Progenitor cell of endocrine pancreas (in vitro differentiated cells): ENCODE results near the gene TH. TPM values are rescaled to one million over a fixed set of nuclear protein-coding genes. Genes with fewer than 3 reads are reported as not detected.

ENCODE experiments used
- DNase-seq: peaks from one replicate; pipeline ENCODE4 v3.0.0; 2021; ENCODE audit warnings: low spot score; ENCODE audit not compliant: unreplicated experiment
- H3K27ac Mint-ChIP-seq: 2 replicates; pipeline ENCODE4 v1.8.0; 2021; ENCODE audit warnings: mild to moderate bottlenecking, moderate library complexity, mixed read lengths
- H3K27me3 Mint-ChIP-seq: 2 replicates; pipeline ENCODE4 v1.8.0; 2021; ENCODE audit warnings: mixed read lengths
- H3K36me3 Mint-ChIP-seq: 2 replicates; pipeline ENCODE4 v1.8.0; 2022; ENCODE audit warnings: mixed read lengths; ENCODE audit not compliant: insufficient read depth
- H3K4me1 Mint-ChIP-seq: 2 replicates; pipeline ENCODE4 v1.8.0; 2021; ENCODE audit warnings: low read depth, mixed read lengths
- H3K4me3 Mint-ChIP-seq: 2 replicates; pipeline ENCODE4 v1.8.0; 2021; ENCODE audit warnings: low read depth, mild to moderate bottlenecking, moderate library complexity, mixed read lengths
- H3K9me3 Mint-ChIP-seq: 2 replicates; pipeline ENCODE4 v1.8.0; 2021; ENCODE audit warnings: low read depth, mixed read lengths
- total RNA-seq: library from RNA; stranded (reverse); gene quantifications from 2 replicates; pipeline ENCODE4 v1.2.1, GENCODE V29; 2021
- TF ChIP-seq, protein P1 (sequence below): fragments of 200-600 bp; sonication (generic); IDR thresholded peaks from one replicate; pipeline ENCODE4 v1.5.0; 2021; ENCODE audit warnings: antibody characterized with exemption, mild to moderate bottlenecking; ENCODE audit not compliant: unreplicated experiment

Gene TH
- total RNA-seq, 1 donor from 2014 or later, result 0.53 TPM

DNA sequence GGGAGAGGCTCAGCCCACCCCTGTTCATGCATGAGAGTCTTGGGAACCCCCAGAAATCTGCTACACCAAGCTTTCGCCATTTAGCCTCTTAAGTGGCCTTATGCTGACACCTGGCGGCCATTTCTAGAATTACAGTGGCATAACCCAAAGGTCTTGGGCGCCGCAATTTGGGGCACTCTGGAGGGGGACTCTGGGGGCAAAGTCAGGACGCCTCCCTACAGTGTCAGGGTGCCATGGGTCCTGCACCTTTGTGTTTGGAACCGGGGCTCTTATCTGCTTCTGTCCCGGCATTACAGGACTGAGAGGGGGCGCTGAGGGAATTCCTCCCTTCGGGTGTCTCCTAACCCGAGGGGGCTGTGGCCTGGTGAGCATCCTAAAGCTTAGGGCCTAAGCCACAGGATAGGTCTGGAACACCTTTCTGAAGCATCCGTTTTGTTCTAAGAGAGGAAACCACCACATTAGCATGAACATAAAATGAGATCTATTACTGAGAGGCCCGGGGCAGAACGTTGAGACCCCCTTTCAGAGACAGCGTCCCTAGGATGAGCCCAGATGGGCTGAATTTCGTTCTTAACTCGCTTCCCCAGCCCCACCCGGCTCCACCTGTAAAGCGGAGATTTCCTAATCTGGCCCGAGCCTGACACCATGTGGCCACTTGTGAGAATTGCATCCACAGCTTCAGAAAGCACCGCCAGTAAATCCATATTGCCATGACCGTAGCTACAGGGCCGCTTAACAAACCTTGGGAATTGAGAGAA lies 19.9 kb downstream of the TH start:
- TF ChIP-seq, protein P1, sequence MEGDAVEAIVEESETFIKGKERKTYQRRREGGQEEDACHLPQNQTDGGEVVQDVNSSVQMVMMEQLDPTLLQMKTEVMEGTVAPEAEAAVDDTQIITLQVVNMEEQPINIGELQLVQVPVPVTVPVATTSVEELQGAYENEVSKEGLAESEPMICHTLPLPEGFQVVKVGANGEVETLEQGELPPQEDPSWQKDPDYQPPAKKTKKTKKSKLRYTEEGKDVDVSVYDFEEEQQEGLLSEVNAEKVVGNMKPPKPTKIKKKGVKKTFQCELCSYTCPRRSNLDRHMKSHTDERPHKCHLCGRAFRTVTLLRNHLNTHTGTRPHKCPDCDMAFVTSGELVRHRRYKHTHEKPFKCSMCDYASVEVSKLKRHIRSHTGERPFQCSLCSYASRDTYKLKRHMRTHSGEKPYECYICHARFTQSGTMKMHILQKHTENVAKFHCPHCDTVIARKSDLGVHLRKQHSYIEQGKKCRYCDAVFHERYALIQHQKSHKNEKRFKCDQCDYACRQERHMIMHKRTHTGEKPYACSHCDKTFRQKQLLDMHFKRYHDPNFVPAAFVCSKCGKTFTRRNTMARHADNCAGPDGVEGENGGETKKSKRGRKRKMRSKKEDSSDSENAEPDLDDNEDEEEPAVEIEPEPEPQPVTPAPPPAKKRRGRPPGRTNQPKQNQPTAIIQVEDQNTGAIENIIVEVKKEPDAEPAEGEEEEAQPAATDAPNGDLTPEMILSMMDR, result peak; percentile 77
- DNase-seq, result peak; percentile 74

GRCh38 chr11:2149864-2150847 lies 21.5 kb downstream of the TH start:
- Mint-ChIP-seq H3K27ac (no peak overlapping the region), H3K36me3 (peaks cover 3% of the 10 kb centered on the region), H3K4me3 (no peak overlapping the region), H3K9me3 (no peaks in the 10 kb centered on the region), H3K27me3 (peaks cover 51% of the 10 kb centered on the region), H3K4me1 (peaks cover 4% of the 10 kb centered on the region)
- TF ChIP-seq, protein P1, result peak; percentile 68
- no peak for DNase-seq

More for the DNA sequence above, 19.9 kb downstream of the TH start:
- H3K9me3 Mint-ChIP-seq, result no peaks in the 10 kb centered on the region
- peaks cover 2% of the 10 kb centered on the region for H3K4me1 Mint-ChIP-seq
- H3K36me3 Mint-ChIP-seq, result no peaks in the 10 kb centered on the region
- H3K27me3 Mint-ChIP-seq, result peaks cover 37% of the 10 kb centered on the region
- H3K27ac Mint-ChIP-seq, result no peak overlapping the region
- H3K4me3 Mint-ChIP-seq, result no peak overlapping the region

- Mint-ChIP-seq H3K36me3 (peaks cover 3% of the 10 kb centered on the region), H3K4me1 (peaks cover 4% of the 10 kb centered on the region), H3K27me3 (peaks cover 58% of the 10 kb centered on the region), H3K27ac (no peak overlapping the region), H3K4me3 (no peak overlapping the region), H3K9me3 (no peaks in the 10 kb centered on the region)
- TF ChIP-seq, protein P1, result no peak
- no peak for DNase-seq
Measured at GRCh38 chr11:2149460-2149859, 22.2 kb downstream of the TH start.

DNA sequence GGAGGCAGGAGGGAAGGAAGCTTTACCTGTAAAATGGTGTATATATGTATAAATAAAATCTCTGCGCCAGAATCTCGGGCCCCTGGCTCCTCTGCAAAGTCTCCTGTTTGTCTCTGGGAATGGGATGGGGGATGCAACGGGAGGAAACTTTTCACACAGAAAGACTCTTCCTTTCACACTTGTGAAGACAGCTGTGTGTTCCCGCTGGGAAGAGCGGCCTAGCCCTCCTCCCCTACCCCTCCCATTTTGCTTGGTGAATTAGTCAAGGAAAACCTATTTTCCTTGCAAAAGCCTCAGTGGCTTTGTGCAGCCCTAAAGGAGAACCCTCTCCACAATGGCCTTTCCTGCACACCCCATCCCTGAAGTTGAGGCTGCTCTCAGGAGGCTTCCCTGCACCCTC lies 23.0 kb downstream of the TH start:
- Mint-ChIP-seq H3K9me3 (no peaks in the 10 kb centered on the region), H3K27me3 (peaks cover 62% of the 10 kb centered on the region), H3K4me1 (peaks cover 4% of the 10 kb centered on the region), H3K4me3 (no peak overlapping the region), H3K36me3 (peaks cover 3% of the 10 kb centered on the region), H3K27ac (no peak overlapping the region)
- TF ChIP-seq, protein P1, result no peak
- no peak for DNase-seq

- DNase-seq, result no peak
- H3K27me3 Mint-ChIP-seq, result peaks cover 74% of the 10 kb centered on the region
- no peak overlapping the region for H3K27ac Mint-ChIP-seq
- peaks cover 3% of the 10 kb centered on the region for H3K36me3 Mint-ChIP-seq
- no peaks in the 10 kb centered on the region for H3K9me3 Mint-ChIP-seq
- H3K4me1 Mint-ChIP-seq, result peaks cover 8% of the 10 kb centered on the region
- no peak overlapping the region for H3K4me3 Mint-ChIP-seq
- TF ChIP-seq, protein P1, result no peak
Measured at GRCh38 chr11:2147391-2147790, 24.2 kb downstream of the TH start.
